Naive thymus-derived CD4-positive, alpha-beta T cell (primary cell): Measurements from ENCODE around the gene GNAO1. TPM values are rescaled to one million over a fixed set of nuclear protein-coding genes. Genes with fewer than 3 reads are reported as not detected.

Experiments used
- ATAC-seq: fragments of 150-1000 bp; cut with Tn5 transposase; 2 replicates; pipeline ENCODE4 v1.10.0; 2021; ENCODE audit warnings: mild to moderate bottlenecking, moderate library complexity
- CTCF ChIA-PET: fragments of 350-600 bp; sonication (Branson Sonifier 250); formaldehyde crosslinking; loops from one replicate; lab custom pipeline; 2021; ENCODE audit warnings: antibody characterized with exemption; lab: Charles Lee
- POLR2A ChIA-PET: fragments of 350-600 bp; sonication (Branson Sonifier 250); formaldehyde crosslinking; loops from one replicate; lab custom pipeline; 2021; ENCODE audit warnings: antibody characterized with exemption, inconsistent platforms; lab: Charles Lee
- DNase-seq, 9 donors: peaks; one replicate each; pipeline versions ENCODE4 v3.0.0 to v3.0.0-alpha.2; 2020 to 2022; ENCODE audit warnings: mixed read lengths in 1 of 9
- H3K27ac ChIP-seq: one replicate; pipeline ENCODE4 v1.7.0; 2013; ENCODE audit warnings: mild to moderate bottlenecking, low read depth, low read length, moderate library complexity
- H3K27me3 ChIP-seq, 2 donors: one replicate each; pipeline ENCODE4 v1.7.0; 2013; ENCODE audit warnings: low read length in 2 of 2, mild to moderate bottlenecking in 2 of 2, moderate library complexity in 2 of 2; ENCODE audit not compliant: control insufficient read depth in 2 of 2, insufficient read depth in 2 of 2
- H3K36me3 ChIP-seq, 3 experiments: 1 replicate in 2 of 3; 2 replicates in 1 of 3; pipeline ENCODE4 v1.7.0; 2013; ENCODE audit warnings: low read length in 3 of 3, mild to moderate bottlenecking in 3 of 3, moderate library complexity in 1 of 3; ENCODE audit not compliant: insufficient read depth in 3 of 3, control insufficient read depth in 2 of 3
- H3K4me1 ChIP-seq, 2 donors: one replicate each; pipeline ENCODE4 v1.7.0; 2013; ENCODE audit warnings: low read length in 2 of 2, mild to moderate bottlenecking in 2 of 2, moderate library complexity in 1 of 2; ENCODE audit not compliant: control insufficient read depth in 2 of 2, insufficient read depth in 2 of 2
- H3K4me3 ChIP-seq: 2 replicates; pipeline ENCODE4 v1.7.0; 2013; ENCODE audit warnings: mild to moderate bottlenecking, low read length
- H3K9me3 ChIP-seq, 3 experiments: 1 replicate in 2 of 3; 2 replicates in 1 of 3; pipeline ENCODE4 v1.7.0; 2013; ENCODE audit warnings: low read length in 3 of 3; ENCODE audit not compliant: control insufficient read depth in 2 of 3
- H3K27ac Mint-ChIP-seq, 9 donors: one replicate each; pipeline ENCODE4 v1.8.0; 2020 to 2022; ENCODE audit warnings: mixed read lengths in 9 of 9, mild to moderate bottlenecking in 8 of 9, moderate library complexity in 5 of 9, inconsistent platforms in 2 of 9
- H3K27me3 Mint-ChIP-seq, 5 donors: one replicate each; pipeline ENCODE4 v1.8.0; 2021 to 2022; ENCODE audit warnings: mixed read lengths in 5 of 5, mild to moderate bottlenecking in 1 of 5
- H3K36me3 Mint-ChIP-seq, 5 donors: one replicate each; pipeline ENCODE4 v1.8.0; 2020 to 2022; ENCODE audit warnings: mixed read lengths in 5 of 5, mild to moderate bottlenecking in 3 of 5, inconsistent platforms in 1 of 5
- H3K4me1 Mint-ChIP-seq, 7 donors: one replicate each; pipeline ENCODE4 v1.8.0; 2020 to 2022; ENCODE audit warnings: mixed read lengths in 7 of 7, mild to moderate bottlenecking in 3 of 7, inconsistent platforms in 1 of 7
- H3K4me3 Mint-ChIP-seq, 10 donors: one replicate each; pipeline ENCODE4 v1.8.0; 2020 to 2022; ENCODE audit warnings: mild to moderate bottlenecking in 10 of 10, mixed read lengths in 10 of 10, moderate library complexity in 6 of 10, inconsistent platforms in 2 of 10
- H3K9me3 Mint-ChIP-seq, 11 donors: one replicate each; pipeline ENCODE4 v1.8.0; 2020 to 2022; ENCODE audit warnings: mixed read lengths in 11 of 11, mild to moderate bottlenecking in 4 of 11, inconsistent platforms in 1 of 11, moderate library complexity in 1 of 11
- intact Hi-C, 2 donors: fragments of 100-400 bp; cut with micrococcal nuclease; formaldehyde crosslinking; loops; one replicate each; pipeline ENCODE4 v1.15.1; 2023
- polyA plus RNA-seq, 2 donors: library from polyadenylated mRNA; unstranded; fragments of 300-500 nt; fragmentation: Illumina TruSeq; gene quantifications; one replicate each; pipeline ENCODE4 v1.2.3, GENCODE V29; 2021
- total RNA-seq, 6 experiments: library from RNA in 5 of 6; stranded (reverse) in 5 of 6; gene quantifications; 1 replicate in 5 of 6; 2 replicates in 1 of 6; pipeline ENCODE4 v1.2.3 and lab custom pipeline; 2021 to 2026

Gene GNAO1
- total and polyA plus RNA-seq, 7 experiments from 2014 or later: 0.43 to 5.4 (median 0.80) TPM; not detected in 2

DNA sequence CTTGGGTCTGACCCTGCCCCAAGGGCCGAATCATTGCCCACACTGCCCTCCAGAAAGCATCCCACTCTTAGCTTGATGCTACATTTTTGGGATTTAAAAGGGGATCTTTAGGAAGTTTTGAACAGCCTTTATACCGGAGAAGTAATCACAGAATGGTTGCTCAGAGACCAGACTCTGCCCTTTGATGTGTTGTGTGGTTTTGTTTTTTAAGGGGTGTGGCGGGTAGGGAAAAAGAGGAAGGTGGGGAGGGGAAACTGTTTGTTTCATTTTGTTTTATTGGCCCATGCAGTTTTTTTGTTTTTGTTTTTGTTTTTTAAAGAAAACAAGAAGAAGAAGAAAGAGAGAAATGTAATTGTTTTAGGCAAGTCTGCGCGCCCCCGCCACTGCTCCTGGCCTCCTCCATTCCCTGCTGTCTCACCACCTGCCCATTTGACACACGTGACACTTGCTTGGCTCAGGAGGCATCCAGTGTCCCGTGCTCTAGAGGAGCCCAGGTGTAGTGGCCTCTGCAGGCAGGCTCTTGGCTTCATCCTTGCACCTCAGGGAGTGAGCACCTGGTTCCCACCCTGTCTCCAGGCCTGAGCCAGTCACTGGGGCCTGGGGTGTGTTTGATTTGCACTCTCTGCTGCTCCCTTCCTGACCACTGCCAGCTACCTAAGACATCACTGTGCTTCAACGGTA, 35.7 kb downstream of the GNAO1 start:
- Mint-ChIP-seq H3K4me1 (peaks cover 24 to 38% (median 28%) of the 10 kb centered on the region in 7 donors), H3K27ac (peak overlapping the region in 4 of 9 donors; percentile 13 to 48 (median 26)), H3K36me3 (peaks cover 0 to 11% (median 0%) of the 10 kb centered on the region in 5 donors), H3K4me3 (peak overlapping the region in 5 of 10 donors; percentile 11 to 67 (median 38)), H3K27me3 (peaks cover 0 to 38% (median 0%) of the 10 kb centered on the region in 5 donors), H3K9me3 (peaks cover 0 to 6% (median 0%) of the 10 kb centered on the region in 11 donors)
- no peaks in the 10 kb centered on the region for H3K36me3 ChIP-seq
- H3K4me1 ChIP-seq: peaks cover 5 to 34% of the 10 kb centered on the region in 2 donors
- ATAC-seq (peak; percentile 50), DNase-seq (peak in 3 of 9 donors; percentile 8 to 13 (median 11))
- CTCF ChIA-PET: no interaction called here
- H3K27me3 ChIP-seq: no peaks in the 10 kb centered on the region
- POLR2A ChIA-PET: no interaction called here
- H3K4me3 ChIP-seq: no peak overlapping the region
- intact Hi-C loops: loop anchor here in 1 of 2 donors (2.0 to 10.0 kb wide), 3 partner anchors 24 to 48 kb away; partner anchors contain the start of gene GNAO1
- H3K9me3 ChIP-seq: no peaks in the 10 kb centered on the region
- no peak overlapping the region for H3K27ac ChIP-seq

DNA sequence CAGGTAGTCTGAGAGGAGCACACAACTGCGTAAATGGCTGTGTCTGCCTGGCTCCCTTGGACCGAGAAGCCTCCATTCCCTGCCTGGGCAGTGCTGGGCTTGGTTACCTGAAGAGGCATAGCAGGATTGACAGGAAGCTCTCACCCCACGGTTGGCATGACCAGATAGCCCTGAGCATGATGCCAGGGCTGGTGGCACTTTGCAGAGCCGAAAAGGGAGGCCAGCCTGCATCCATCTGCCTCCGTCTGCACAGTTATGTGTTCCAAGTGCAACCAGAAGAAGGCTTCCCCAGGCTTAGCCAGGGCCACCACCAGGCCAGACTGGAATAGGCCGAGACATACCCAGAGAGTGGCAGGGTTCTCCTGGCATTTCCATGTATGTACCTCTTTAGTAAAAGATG, 36.6 kb downstream of the GNAO1 start:
- H3K27ac ChIP-seq: no peak overlapping the region
- peaks cover 24 to 38% (median 28%) of the 10 kb centered on the region in 7 donors for H3K4me1 Mint-ChIP-seq
- no peaks in the 10 kb centered on the region for H3K9me3 ChIP-seq
- peaks cover 5 to 34% of the 10 kb centered on the region in 2 donors for H3K4me1 ChIP-seq
- H3K27me3 ChIP-seq: no peaks in the 10 kb centered on the region
- peaks cover 0 to 6% (median 0%) of the 10 kb centered on the region in 11 donors for H3K9me3 Mint-ChIP-seq
- intact Hi-C loops: loop anchor here in 1 of 2 donors (2.0 to 10.0 kb wide), 3 partner anchors 25 to 47 kb away; partner anchors contain the start of gene GNAO1
- no peak overlapping the region for H3K4me3 ChIP-seq
- H3K36me3 ChIP-seq: no peaks in the 10 kb centered on the region
- H3K27ac Mint-ChIP-seq: peak overlapping the region in 1 of 9 donors; percentile 17
- POLR2A ChIA-PET: no interaction called here
- ATAC-seq: no peak
- H3K27me3 Mint-ChIP-seq: peaks cover 0 to 31% (median 0%) of the 10 kb centered on the region in 5 donors
- no peak for DNase-seq
- H3K4me3 Mint-ChIP-seq: peak overlapping the region in 1 of 10 donors; percentile 63
- CTCF ChIA-PET: no interaction called here
- H3K36me3 Mint-ChIP-seq: peaks cover 0 to 11% (median 0%) of the 10 kb centered on the region in 5 donors

DNA sequence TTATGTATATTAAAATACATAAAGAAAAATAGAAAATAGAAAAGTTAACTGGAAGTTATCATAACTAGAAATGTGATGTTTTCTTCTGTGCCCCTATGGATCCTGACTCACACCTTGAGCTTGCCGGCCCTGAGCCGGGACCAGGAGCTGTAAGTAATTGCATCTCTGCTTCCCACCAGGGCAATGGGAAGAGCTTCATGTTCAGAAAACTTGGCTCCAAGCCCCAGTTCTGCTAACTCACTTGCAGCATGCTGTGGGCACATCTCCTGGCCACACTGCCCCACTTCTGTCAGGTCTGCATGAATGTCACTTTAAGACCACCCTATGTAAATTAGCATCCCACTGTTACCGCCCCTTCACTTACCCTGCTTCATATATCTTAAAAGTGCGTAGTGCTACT, 37.2 kb downstream of the GNAO1 start:
- ChIA-PET POLR2A (no interaction called here), CTCF (no interaction called here)
- Mint-ChIP-seq H3K36me3 (peaks cover 0 to 11% (median 0%) of the 10 kb centered on the region in 5 donors), H3K27me3 (peaks cover 0 to 26% (median 0%) of the 10 kb centered on the region in 5 donors), H3K4me3 (no peak overlapping the region), H3K27ac (no peak overlapping the region), H3K4me1 (peaks cover 24 to 38% (median 28%) of the 10 kb centered on the region in 7 donors), H3K9me3 (peaks cover 0 to 6% (median 0%) of the 10 kb centered on the region in 11 donors)
- Histone ChIP-seq H3K27ac (no peak overlapping the region), H3K4me1 (peaks cover 5 to 34% of the 10 kb centered on the region in 2 donors), H3K4me3 (no peak overlapping the region), H3K36me3 (no peaks in the 10 kb centered on the region), H3K27me3 (no peaks in the 10 kb centered on the region), H3K9me3 (no peaks in the 10 kb centered on the region)
- intact Hi-C loops: loop anchor here in 1 of 2 donors (5.0 to 10.0 kb wide), 2 partner anchors 36 to 46 kb away; partner anchors contain the start of gene GNAO1
- ATAC-seq (no peak), DNase-seq (no peak)

DNA sequence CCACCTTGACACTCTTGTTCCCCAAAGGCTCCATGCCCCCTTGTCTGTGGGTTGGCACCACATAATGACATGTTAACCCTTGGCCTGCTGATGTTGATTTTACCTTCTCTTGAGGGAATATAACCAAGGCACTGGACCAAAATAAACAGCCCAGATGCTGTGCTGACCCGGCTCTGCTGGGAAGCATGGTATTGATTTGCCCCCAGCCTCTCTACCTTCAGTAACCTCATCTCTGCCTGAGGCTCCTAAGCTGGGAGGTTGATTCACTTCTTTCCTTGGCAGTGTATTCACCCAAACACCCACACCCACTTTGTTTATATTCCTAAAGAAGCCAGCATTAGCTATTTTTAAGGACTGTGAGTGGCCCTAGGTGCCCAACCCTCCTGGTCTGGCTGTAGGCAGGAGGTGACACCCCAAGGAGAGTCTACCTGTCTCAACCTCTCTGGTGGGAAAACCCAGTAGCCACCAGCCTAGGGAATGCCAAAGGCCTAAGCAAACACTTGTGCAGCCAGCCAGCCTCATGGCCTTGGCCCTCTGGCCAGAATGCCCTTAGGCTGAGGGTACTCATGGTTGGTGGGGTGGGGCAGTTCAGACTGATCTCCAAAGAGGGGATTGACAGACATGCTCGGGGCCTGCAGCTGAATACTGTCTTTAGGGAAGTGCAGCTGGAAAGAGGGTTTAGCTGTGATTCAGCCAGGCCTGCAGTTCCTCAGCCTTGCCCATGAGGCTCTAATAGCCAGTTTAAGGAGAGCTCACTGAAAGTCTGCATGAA, 42.7 kb downstream of the GNAO1 start:
- no peak for DNase-seq
- H3K4me3 ChIP-seq: no peak overlapping the region
- no peaks in the 10 kb centered on the region for H3K36me3 Mint-ChIP-seq
- POLR2A ChIA-PET: no interaction called here
- no peak overlapping the region for H3K4me3 Mint-ChIP-seq
- no peaks in the 10 kb centered on the region for H3K9me3 Mint-ChIP-seq
- intact Hi-C loops: no loop called here
- peak overlapping the region in 1 of 9 donors; percentile 6 for H3K27ac Mint-ChIP-seq
- peaks cover 0 to 10% (median 0%) of the 10 kb centered on the region in 7 donors for H3K4me1 Mint-ChIP-seq
- H3K9me3 ChIP-seq: no peaks in the 10 kb centered on the region
- H3K27me3 ChIP-seq: no peaks in the 10 kb centered on the region
- no peak for ATAC-seq
- no peaks in the 10 kb centered on the region for H3K36me3 ChIP-seq
- H3K27ac ChIP-seq: no peak overlapping the region
- H3K27me3 Mint-ChIP-seq: peaks cover 0 to 20% (median 0%) of the 10 kb centered on the region in 5 donors
- H3K4me1 ChIP-seq: no peaks in the 10 kb centered on the region
- CTCF ChIA-PET: no interaction called here

DNA sequence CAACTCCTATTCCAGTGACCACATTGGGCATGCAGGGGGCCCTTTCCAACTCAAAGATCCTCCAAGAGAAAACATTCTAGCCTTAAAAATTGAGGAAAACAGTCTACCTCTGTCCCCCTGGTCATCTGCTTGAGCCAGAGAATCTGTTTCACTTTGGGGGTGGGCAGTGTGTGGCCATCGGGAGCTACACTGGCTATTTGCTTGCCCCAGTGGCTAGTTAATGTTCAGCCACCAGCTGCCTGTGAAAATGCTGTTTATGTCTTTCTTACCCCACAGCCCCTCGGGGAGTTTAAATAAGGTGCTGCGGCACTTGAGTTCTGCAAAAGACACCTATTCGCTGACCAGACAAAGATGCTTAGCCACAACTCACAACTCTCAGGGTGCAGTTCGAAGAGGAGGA, 43.4 kb downstream of the GNAO1 start:
- Histone ChIP-seq H3K27ac (no peak overlapping the region), H3K4me1 (no peaks in the 10 kb centered on the region), H3K27me3 (no peaks in the 10 kb centered on the region), H3K36me3 (no peaks in the 10 kb centered on the region), H3K4me3 (no peak overlapping the region), H3K9me3 (no peaks in the 10 kb centered on the region)
- no peak overlapping the region for H3K27ac Mint-ChIP-seq
- peaks cover 0 to 24% (median 0%) of the 10 kb centered on the region in 5 donors for H3K27me3 Mint-ChIP-seq
- DNase-seq (no peak), ATAC-seq (no peak)
- ChIA-PET CTCF (no interaction called here), POLR2A (no interaction called here)
- H3K4me3 Mint-ChIP-seq: no peak overlapping the region
- H3K9me3 Mint-ChIP-seq: no peaks in the 10 kb centered on the region
- H3K36me3 Mint-ChIP-seq: no peaks in the 10 kb centered on the region
- intact Hi-C loops: no loop called here
- peaks cover 0 to 10% (median 0%) of the 10 kb centered on the region in 7 donors for H3K4me1 Mint-ChIP-seq

DNA sequence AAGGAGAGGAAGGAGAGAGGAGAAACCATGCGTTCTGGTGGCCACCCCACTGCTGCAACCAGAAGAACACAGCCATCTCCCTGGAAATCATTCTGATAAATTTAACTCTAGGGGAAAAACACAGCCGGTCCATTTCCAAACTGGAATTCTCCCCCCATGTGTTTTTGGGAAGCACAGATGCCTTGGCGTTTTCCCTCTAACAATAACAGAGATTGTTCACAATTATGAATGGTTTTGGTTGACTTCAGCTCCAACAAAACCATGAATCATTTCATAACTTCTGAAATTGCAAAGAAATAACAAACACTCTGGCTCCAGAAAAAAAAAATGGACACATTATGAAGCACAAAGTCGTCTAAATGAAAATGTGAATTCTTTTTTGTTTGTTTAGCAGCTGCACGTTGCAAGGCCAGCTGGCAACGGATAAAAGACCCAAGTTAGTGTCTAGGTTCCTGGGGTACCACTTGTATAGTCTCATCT, 46.2 kb downstream of the GNAO1 start:
- no peaks in the 10 kb centered on the region for H3K36me3 ChIP-seq
- no peaks in the 10 kb centered on the region for H3K9me3 ChIP-seq
- H3K4me3 Mint-ChIP-seq: no peak overlapping the region
- ChIA-PET POLR2A (no interaction called here), CTCF (no interaction called here)
- no peak overlapping the region for H3K27ac ChIP-seq
- no peak overlapping the region for H3K27ac Mint-ChIP-seq
- H3K4me1 Mint-ChIP-seq: peaks cover 0 to 3% (median 0%) of the 10 kb centered on the region in 7 donors
- no peak for ATAC-seq
- no peaks in the 10 kb centered on the region for H3K36me3 Mint-ChIP-seq
- no peak for DNase-seq
- no peaks in the 10 kb centered on the region for H3K4me1 ChIP-seq
- H3K9me3 Mint-ChIP-seq: no peaks in the 10 kb centered on the region
- peaks cover 0 to 34% (median 0%) of the 10 kb centered on the region in 5 donors for H3K27me3 Mint-ChIP-seq
- H3K4me3 ChIP-seq: no peak overlapping the region
- intact Hi-C loops: no loop called here
- H3K27me3 ChIP-seq: no peaks in the 10 kb centered on the region
